A673 (cell line): ENCODE measurements around the gene SBF2. TPM values are rescaled to one million over a fixed set of nuclear protein-coding genes. Genes with fewer than 3 reads are reported as not detected.

Experiments used
- BruUV-seq: library from RNA; stranded (reverse); fragments of 400-500 nt; replicated peaks from 2 replicates; lab custom pipeline; 2021; lab: Mats Ljungman, UMichigan
- CTCF ChIA-PET: fragments of 300-600 bp; sonication (Branson Sonifier 250); formaldehyde crosslinking; loops from one replicate; lab custom pipeline; 2022; ENCODE audit warnings: antibody characterized with exemption; lab: Charles Lee
- POLR2A ChIA-PET: fragments of 300-600 bp; sonication (Branson Sonifier 250); formaldehyde crosslinking; loops from one replicate; lab custom pipeline; 2022; ENCODE audit warnings: antibody characterized with exemption; ENCODE audit not compliant: low non-redundant PET; lab: Charles Lee
- DNase-seq: peaks from one replicate; pipeline ENCODE4 v3.0.0-alpha.2; 2015; ENCODE audit warnings: low spot score
- H3K27ac ChIP-seq: fragments of 200-600 bp; sonication (generic); 2 replicates; pipeline ENCODE4 v1.5.1; 2016; ENCODE audit warnings: mixed run types, low read depth, mild to moderate bottlenecking, mixed read lengths, antibody characterized with exemption, low read length; ENCODE audit not compliant: poor library complexity, severe bottlenecking
- H3K27me3 ChIP-seq: fragments of 200-600 bp; sonication (generic); replicated peaks from 2 replicates; pipeline ENCODE4 v1.6.1; 2017; ENCODE audit warnings: mixed run types, low read depth, mild to moderate bottlenecking, mixed read lengths, antibody characterized with exemption, low read length; ENCODE audit not compliant: insufficient read depth, poor library complexity
- H3K36me3 ChIP-seq: fragments of 200-600 bp; sonication (generic); 2 replicates; pipeline ENCODE4 v1.6.1; 2016; ENCODE audit warnings: mixed run types, mild to moderate bottlenecking, mixed read lengths, antibody characterized with exemption, low read length; ENCODE audit not compliant: insufficient read depth, poor library complexity, severe bottlenecking
- H3K4me1 ChIP-seq: fragments of 200-600 bp; sonication (generic); 2 replicates; pipeline ENCODE4 v1.6.1; 2017; ENCODE audit warnings: mixed run types, mild to moderate bottlenecking, mixed read lengths, antibody characterized with exemption, low read length; ENCODE audit not compliant: insufficient read depth, poor library complexity, severe bottlenecking
- H3K4me3 ChIP-seq: fragments of 200-600 bp; sonication (generic); 2 replicates; pipeline ENCODE4 v1.5.1; 2016; ENCODE audit warnings: low read depth, mixed run types, mild to moderate bottlenecking, mixed read lengths, low read length; ENCODE audit not compliant: poor library complexity, severe bottlenecking
- H3K9me3 ChIP-seq: fragments of 200-600 bp; sonication (generic); 2 replicates; pipeline ENCODE4 v1.6.1; 2016; ENCODE audit warnings: mixed run types, low read depth, mild to moderate bottlenecking, mixed read lengths, antibody characterized with exemption, low read length; ENCODE audit not compliant: poor library complexity, severe bottlenecking
- EZH2 ChIP-seq: fragments of 200-600 bp; sonication (generic); IDR thresholded peaks from 2 replicates; pipeline ENCODE4 v1.6.1; 2017; ENCODE audit warnings: borderline replicate concordance, low read depth, mild to moderate bottlenecking, mixed read lengths, antibody characterized with exemption, low read length; ENCODE audit not compliant: poor library complexity, severe bottlenecking
- intact Hi-C: fragments of 100-400 bp; cut with micrococcal nuclease; formaldehyde crosslinking; loops from one replicate; pipeline ENCODE4 v1.10.0; 2022; ENCODE audit not compliant: unreplicated experiment
- total RNA-seq: library from RNA; stranded (reverse); gene quantifications from 2 replicates; pipeline ENCODE4 v1.2.3, GENCODE V29; 2021
- TF ChIP-seq, protein P1 (sequence below): fragments of 300-800, 200-600 bp; sonication (generic); conservative IDR thresholded peaks from 2 replicates; pipeline ENCODE4 v1.5.1; 2017; ENCODE audit warnings: low read depth, mild to moderate bottlenecking, antibody characterized with exemption, low read length, moderate library complexity, mixed read lengths

The SBF2 gene
- total RNA-seq, 1 experiment from 2014 or later = 31.8 TPM

DNA sequence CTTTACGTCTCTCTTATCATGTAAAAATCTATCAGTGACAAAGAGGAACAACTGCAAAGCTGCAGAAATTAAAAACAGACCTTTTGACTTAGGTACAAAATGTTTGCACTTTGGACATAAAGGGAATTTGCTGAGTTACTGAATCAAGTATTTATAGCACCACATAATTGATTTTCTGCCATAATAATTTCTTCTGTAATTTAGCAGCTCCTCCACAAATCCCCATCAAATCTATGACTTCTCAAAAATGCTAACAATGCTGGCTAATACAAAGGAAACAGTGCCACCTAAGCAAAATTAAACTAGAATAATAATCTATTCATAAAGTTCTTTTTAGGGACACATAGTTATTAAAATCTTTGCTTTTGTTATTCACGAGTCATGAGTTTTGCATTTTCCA, 415.1 kb downstream of the SBF2 start:
- Histone ChIP-seq H3K4me1 (peaks cover 38% of the 10 kb centered on the region), H3K27me3 (no peaks in the 10 kb centered on the region), H3K36me3 (no peaks in the 10 kb centered on the region), H3K4me3 (no peak overlapping the region), H3K9me3 (no peaks in the 10 kb centered on the region), H3K27ac (no peak overlapping the region)
- TF ChIP-seq EZH2 = no peak
- TF ChIP-seq, protein P1, sequence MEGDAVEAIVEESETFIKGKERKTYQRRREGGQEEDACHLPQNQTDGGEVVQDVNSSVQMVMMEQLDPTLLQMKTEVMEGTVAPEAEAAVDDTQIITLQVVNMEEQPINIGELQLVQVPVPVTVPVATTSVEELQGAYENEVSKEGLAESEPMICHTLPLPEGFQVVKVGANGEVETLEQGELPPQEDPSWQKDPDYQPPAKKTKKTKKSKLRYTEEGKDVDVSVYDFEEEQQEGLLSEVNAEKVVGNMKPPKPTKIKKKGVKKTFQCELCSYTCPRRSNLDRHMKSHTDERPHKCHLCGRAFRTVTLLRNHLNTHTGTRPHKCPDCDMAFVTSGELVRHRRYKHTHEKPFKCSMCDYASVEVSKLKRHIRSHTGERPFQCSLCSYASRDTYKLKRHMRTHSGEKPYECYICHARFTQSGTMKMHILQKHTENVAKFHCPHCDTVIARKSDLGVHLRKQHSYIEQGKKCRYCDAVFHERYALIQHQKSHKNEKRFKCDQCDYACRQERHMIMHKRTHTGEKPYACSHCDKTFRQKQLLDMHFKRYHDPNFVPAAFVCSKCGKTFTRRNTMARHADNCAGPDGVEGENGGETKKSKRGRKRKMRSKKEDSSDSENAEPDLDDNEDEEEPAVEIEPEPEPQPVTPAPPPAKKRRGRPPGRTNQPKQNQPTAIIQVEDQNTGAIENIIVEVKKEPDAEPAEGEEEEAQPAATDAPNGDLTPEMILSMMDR = no peak
- CTCF ChIA-PET = no interaction called here
- intact Hi-C loops = no loop called here
- DNase-seq = no peak
- BruUV-seq = no TSS peak
- POLR2A ChIA-PET = no interaction called here

GRCh38 chr11:9876331-9876730, 417.7 kb downstream of the SBF2 start:
- peaks cover 31% of the 10 kb centered on the region for H3K4me1 ChIP-seq
- H3K27ac ChIP-seq = no peak overlapping the region
- no peak for TF ChIP-seq EZH2
- TF ChIP-seq, protein P1 = no peak
- no peaks in the 10 kb centered on the region for H3K27me3 ChIP-seq
- H3K4me3 ChIP-seq = no peak overlapping the region
- no TSS peak for BruUV-seq
- ChIA-PET CTCF (interaction anchor here (0.7 kb wide), 1 partner anchor 428 kb away, joined by 3 read pairs; no protein-coding TSS in a partner anchor), POLR2A (no interaction called here)
- H3K36me3 ChIP-seq = no peaks in the 10 kb centered on the region
- intact Hi-C loops = no loop called here
- no peak for DNase-seq
- peaks cover 3% of the 10 kb centered on the region for H3K9me3 ChIP-seq

DNA sequence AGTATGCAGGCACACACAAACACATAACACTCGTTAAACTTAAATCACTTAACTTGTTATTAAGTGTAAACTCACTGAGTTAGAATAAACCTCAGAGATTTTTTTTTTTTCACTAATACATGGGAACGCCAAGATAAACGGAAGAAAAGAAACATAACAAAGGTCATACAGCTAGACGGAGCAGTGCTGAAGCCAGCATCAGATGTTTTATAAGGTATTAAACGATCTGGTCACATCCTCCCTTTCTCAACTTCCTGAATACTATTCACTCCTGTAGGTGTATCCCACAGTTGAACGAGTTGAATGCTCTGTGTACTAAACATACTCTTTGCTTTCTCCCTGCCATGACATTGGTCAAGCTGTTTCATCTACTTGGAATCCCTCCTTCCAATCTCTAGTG, 418.2 kb downstream of the SBF2 start:
- Histone ChIP-seq H3K9me3 (peaks cover 3% of the 10 kb centered on the region), H3K36me3 (no peaks in the 10 kb centered on the region)
- CTCF ChIA-PET = interaction anchor here (0.7 kb wide), 1 partner anchor 428 kb away, joined by 3 read pairs; no protein-coding TSS in a partner anchor

More for the DNA sequence above, 418.2 kb downstream of the SBF2 start:
- POLR2A ChIA-PET = no interaction called here
- BruUV-seq = no TSS peak
- H3K27me3 ChIP-seq = no peaks in the 10 kb centered on the region
- no peak for DNase-seq
- H3K4me3 ChIP-seq = no peak overlapping the region
- H3K27ac ChIP-seq = no peak overlapping the region
- intact Hi-C loops = no loop called here
- TF ChIP-seq, protein P1 = no peak
- no peak for TF ChIP-seq EZH2
- peaks cover 27% of the 10 kb centered on the region for H3K4me1 ChIP-seq
